ENCODE results near the gene BLVRA. TPM values are rescaled to one million over a fixed set of nuclear protein-coding genes. Genes with fewer than 3 reads are reported as not detected.

The BLVRA gene
- total RNA-seq, 1 experiment from 2014 or later, result 85.1 TPM

GRCh38 chr7:43749383-43749940 lies 9.0 kb upstream of the BLVRA start:
- no peak for DNase-seq (ENCODE audit: extremely low read depth, low read depth)

GRCh38 chr7:43750016-43750887 lies 8.2 kb upstream of the BLVRA start:
- no peak for DNase-seq (ENCODE audit: extremely low read depth, low read depth)

GRCh38 chr7:43752411-43752810 lies 6.1 kb upstream of the BLVRA start:
- no peak for DNase-seq (ENCODE audit: extremely low read depth, low read depth)

- no peak for DNase-seq (ENCODE audit: extremely low read depth, low read depth)
These were observed 5.1 kb upstream of the BLVRA start for GRCh38 chr7:43753271-43753810.

GRCh38 chr7:43753843-43754242 lies 4.6 kb upstream of the BLVRA start:
- DNase-seq (ENCODE audit: extremely low read depth, low read depth), result no peak

- no peak for DNase-seq (ENCODE audit: extremely low read depth, low read depth)
These were observed 3.9 kb upstream of the BLVRA start for GRCh38 chr7:43754596-43754995.

- no peak for DNase-seq (ENCODE audit: extremely low read depth, low read depth)
These were observed 2.0 kb upstream of the BLVRA start for GRCh38 chr7:43756368-43757072.

GRCh38 chr7:43757073-43757720 lies 1.3 kb upstream of the BLVRA start:
- no peak for DNase-seq (ENCODE audit: extremely low read depth, low read depth)

GRCh38 chr7:43758822-43759683 lies 573 bp downstream of the BLVRA start:
- no peak for DNase-seq (ENCODE audit: extremely low read depth, low read depth)

- DNase-seq (ENCODE audit: extremely low read depth, low read depth), result no peak
These were observed 2.4 kb downstream of the BLVRA start for GRCh38 chr7:43760861-43761260.

- no peak for DNase-seq (ENCODE audit: extremely low read depth, low read depth)
These were observed 2.9 kb downstream of the BLVRA start for GRCh38 chr7:43761382-43761781.

- no peak for DNase-seq (ENCODE audit: extremely low read depth, low read depth)
These were observed 3.6 kb downstream of the BLVRA start for GRCh38 chr7:43761938-43762692.

GRCh38 chr7:43763183-43763582 lies 4.7 kb downstream of the BLVRA start:
- DNase-seq (ENCODE audit: extremely low read depth, low read depth), result no peak

GRCh38 chr7:43764039-43764761 lies 5.7 kb downstream of the BLVRA start:
- DNase-seq (ENCODE audit: extremely low read depth, low read depth), result peak; percentile 47

- peak; percentile 35 for DNase-seq (ENCODE audit: extremely low read depth, low read depth)
These were observed 6.5 kb downstream of the BLVRA start for GRCh38 chr7:43764807-43765491.

GRCh38 chr7:43766564-43766963 lies 8.1 kb downstream of the BLVRA start:
- DNase-seq (ENCODE audit: extremely low read depth, low read depth), result no peak

- DNase-seq (ENCODE audit: extremely low read depth, low read depth), result no peak
These were observed 8.8 kb downstream of the BLVRA start for GRCh38 chr7:43767311-43767710.
